ENCODE results near the gene TLE6. TPM values are rescaled to one million over a fixed set of nuclear protein-coding genes. Genes with fewer than 3 reads are reported as not detected.

The TLE6 gene
- total and polyA plus RNA-seq, 2 of the 4 experiments (the other 2 are of a cell fraction), result under 0.01 to 0.17 TPM

- TF ChIP-seq MAZ (IDR thresholded peaks at IDR 0.05; ENCODE audit: borderline replicate concordance, low read depth, low read length) (peak; percentile 56; the same call in 1 of the 2 replicates), CEBPB (IDR thresholded peaks at IDR 0.05; ENCODE audit: low read depth, low read length) (no peak), POLR2A (IDR thresholded peaks at IDR 0.05; ENCODE audit: low read depth, low read length) (peak; percentile 30; the same call in 1 of the 2 replicates)
Measured at GRCh38 chr19:3035542-3036118, 58.3 kb downstream of the TLE6 start (continued).

GRCh38 chr19:3036119-3036976 is 59.0 kb downstream of the TLE6 start:
- WGBS, 2 experiments (ENCODE audit: extremely low coverage in 2 of 2, insufficient read length in 1 of 2), result 0% methylated on average over 17 of the region's 44 CpGs; no CpG with 5 or more reads in 1 of the 2 experiments
- TF ChIP-seq CTCF (conservative IDR thresholded peaks at IDR 0.05; ENCODE audit: low read depth, low read length) (0 out of 2 replicates have a peak, but pooled peaks have one; percentile 4), BHLHE40 (IDR thresholded peaks at IDR 0.05; ENCODE audit: low read depth, low read length) (0 out of 2 replicates have a peak, but pooled peaks have one; percentile 8), MAZ (IDR thresholded peaks at IDR 0.05; ENCODE audit: borderline replicate concordance, low read depth, low read length) (peak; percentile 93; the same call in 1 of the 2 replicates), FOS (IDR thresholded peaks at IDR 0.05; ENCODE audit: low read depth, low read length) (no peak), CHD1 (IDR thresholded peaks at IDR 0.05; ENCODE audit: low read depth, low read length) (no peak), RCOR1 (IDR thresholded peaks at IDR 0.05; ENCODE audit: insufficient replicate concordance, low read length) (no peak), USF2 (IDR thresholded peaks at IDR 0.05; ENCODE audit: low read depth, low read length) (peak; percentile 17; the same call in 1 of the 2 replicates)
- H4K91ac ChIP-seq (ENCODE audit: insufficient read depth, low read depth, low read length), result peak overlapping the region; percentile 69
- no peak overlapping the region; the same call in 1 of the 2 replicates for H3K18ac ChIP-seq (ENCODE audit: low read depth, low read length)
- H2BK20ac ChIP-seq (ENCODE audit: low read depth, low read length), result peak overlapping the region; percentile 64
- H3K4me3 ChIP-seq (ENCODE audit: insufficient read depth, low read depth, low read length), result peak overlapping the region; percentile 51
- no TSS peak for BruUV-seq (replicated peaks)
- peak overlapping the region; percentile 92 for H2AK9ac ChIP-seq (replicated peaks; ENCODE audit: low read depth, low read length, poor library complexity)
- ATAC-seq (ENCODE audit: low read depth), result peak; percentile 79
- peak overlapping the region; percentile 32 for H3K56ac ChIP-seq (ENCODE audit: extremely low read depth, insufficient read depth, low read length)
- H3K79me1 ChIP-seq (ENCODE audit: low read depth in 1 of 2, low read length in 2 of 2), result peaks cover 0 to 3% of the 10 kb centered on the region in 2 experiments; a peak in 1 of 4 replicates
- H3K4me2 ChIP-seq (ENCODE audit: low read depth, low read length), result peak overlapping the region; percentile 82
- H2BK15ac ChIP-seq (ENCODE audit: low read depth, low read length), result peak overlapping the region; percentile 65; the same call in 1 of the 3 replicates
- H2AK5ac ChIP-seq (ENCODE audit: low read depth, low read length), result peak overlapping the region; percentile 77
- H3K23ac ChIP-seq (ENCODE audit: low read depth, low read length), result peak overlapping the region; percentile 67; the same call in 1 of the 2 replicates
- peak; percentile 85 for DNase-seq
- H3K36me3 ChIP-seq (ENCODE audit: control insufficient read depth, insufficient read depth, low read length), result no peaks in the 10 kb centered on the region
- peak overlapping the region; percentile 83 for H3K4ac ChIP-seq (ENCODE audit: low read depth, low read length)
- H2BK120ac ChIP-seq (ENCODE audit: low read depth, low read length), result peak overlapping the region; percentile 35
- peaks cover 12% of the 10 kb centered on the region for H3K4me1 ChIP-seq (ENCODE audit: control insufficient read depth, insufficient read depth, low read length)
- dilution Hi-C loops (cut with HindIII; ENCODE audit: low sequenced_read_pairs, unreplicated experiment) (no loop called here), in situ Hi-C loops (cut with MboI; ENCODE audit: low sequenced_read_pairs) (no loop called here), intact Hi-C loops (cut with micrococcal nuclease) (no loop called here)
- peak overlapping the region; percentile 79 to 95 for H4K8ac ChIP-seq (ENCODE audit: low read depth in 2 of 2, low read length in 2 of 2)
- no peak overlapping the region for H4K5ac ChIP-seq (ENCODE audit: low read depth, low read length)
- peaks cover 2% of the 10 kb centered on the region; the same call in 1 of the 2 replicates for H3K27me3 ChIP-seq (ENCODE audit: control insufficient read depth, insufficient read depth, low read length)
- peak overlapping the region; percentile 32 for H2BK5ac ChIP-seq (ENCODE audit: low read depth, low read length, poor library complexity, severe bottlenecking)
- H2AFZ ChIP-seq (replicated peaks; ENCODE audit: low read length, poor library complexity), result peak overlapping the region; percentile 94
- CTCF ChIA-PET, result interaction anchor here (0.8 to 1.1 kb wide), 2 partner anchors 31 to 86 kb away, joined by 3 read pairs; no protein-coding TSS in a partner anchor
- POLR2A ChIA-PET (ENCODE audit: unreplicated experiment), result interaction anchor here (1.0 kb wide), 1 partner anchor 61 kb away, joined by 3 read pairs; no protein-coding TSS in a partner anchor
- H3K9me1 ChIP-seq (ENCODE audit: insufficient read depth, low read length), result no peaks in the 10 kb centered on the region
- no peaks in the 10 kb centered on the region for H4K20me1 ChIP-seq (ENCODE audit: insufficient read depth, low read length)
- H3K9ac ChIP-seq (ENCODE audit: low read depth, low read length), result peak overlapping the region; percentile 30; the same call in 1 of the 2 replicates
- no peaks in the 10 kb centered on the region for H3K9me3 ChIP-seq (ENCODE audit: control insufficient read depth, insufficient read depth, low read length)
- peak overlapping the region; percentile 77 for H3K14ac ChIP-seq (replicated peaks; ENCODE audit: low read depth, low read length)
- H3K27ac ChIP-seq (ENCODE audit: insufficient read depth, low read length), result peak overlapping the region; percentile 47
